Measurements from ENCODE around the gene CD7. TPM values are rescaled to one million over a fixed set of nuclear protein-coding genes. Genes with fewer than 3 reads are reported as not detected.

The CD7 gene
- total RNA-seq, 2 experiments from 2014 or later, result 334 to 355 TPM

DNA sequence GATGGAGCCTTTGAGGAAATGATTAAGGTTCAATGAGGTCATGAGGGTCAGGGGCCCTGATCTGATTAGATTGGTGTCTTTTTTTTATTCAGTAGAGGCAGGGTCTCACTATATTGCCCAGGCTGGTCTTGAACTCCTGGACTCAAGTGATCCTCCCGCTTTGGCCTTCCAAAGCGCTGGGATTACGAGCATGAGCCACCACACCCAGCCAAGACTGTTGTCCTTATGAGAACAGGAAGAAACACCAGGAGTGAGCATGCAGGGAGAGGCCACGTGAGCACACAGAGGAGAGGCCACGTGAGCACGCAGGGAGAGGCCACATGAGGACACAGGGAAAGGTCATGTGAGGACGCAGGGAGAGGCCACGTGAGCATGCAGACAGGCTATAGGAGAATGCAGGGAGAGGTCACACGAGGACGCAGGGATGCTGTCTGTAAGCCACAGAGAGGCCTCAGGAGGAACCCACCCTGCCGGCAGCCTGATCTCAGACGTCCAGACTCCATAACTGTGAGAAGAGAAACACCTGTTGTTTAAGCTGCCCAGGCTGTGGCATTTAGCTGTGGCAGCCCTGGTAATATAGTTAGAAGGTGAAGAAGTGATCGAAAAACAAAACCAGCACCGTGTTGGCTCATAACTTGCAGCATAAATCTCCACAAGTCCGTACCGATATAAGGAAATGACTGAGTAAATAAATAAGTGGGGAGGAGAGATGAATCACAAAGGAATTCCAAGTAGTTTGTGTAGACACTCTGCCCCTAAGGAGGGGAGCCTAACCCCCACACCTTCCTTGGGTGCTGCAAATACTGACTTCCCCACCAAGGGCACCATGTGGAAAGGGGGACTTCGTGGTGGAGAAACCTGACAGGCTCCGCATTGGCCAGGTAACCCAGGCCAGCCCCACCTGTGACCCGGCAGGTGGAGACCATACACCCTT lies 29.3 kb downstream of the CD7 start:
- Mint-ChIP-seq H3K27me3 (ENCODE audit: low read depth) (peaks cover 2% of the 10 kb centered on the region), H3K9me3 (ENCODE audit: insufficient read depth) (no peaks in the 10 kb centered on the region), H3K36me3 (ENCODE audit: low read depth) (peaks cover 2% of the 10 kb centered on the region), H3K4me1 (ENCODE audit: low read depth) (peaks cover 21% of the 10 kb centered on the region), H3K27ac (no peak overlapping the region), H3K4me3 (no peak overlapping the region)
- ChIA-PET CTCF (interaction anchor here (1.2 kb wide), 1 partner anchor 12 kb away, joined by 4 read pairs; no protein-coding TSS in a partner anchor), POLR2A (no interaction called here)
- no peak for DNase-seq
- ATAC-seq, result no peak

DNA sequence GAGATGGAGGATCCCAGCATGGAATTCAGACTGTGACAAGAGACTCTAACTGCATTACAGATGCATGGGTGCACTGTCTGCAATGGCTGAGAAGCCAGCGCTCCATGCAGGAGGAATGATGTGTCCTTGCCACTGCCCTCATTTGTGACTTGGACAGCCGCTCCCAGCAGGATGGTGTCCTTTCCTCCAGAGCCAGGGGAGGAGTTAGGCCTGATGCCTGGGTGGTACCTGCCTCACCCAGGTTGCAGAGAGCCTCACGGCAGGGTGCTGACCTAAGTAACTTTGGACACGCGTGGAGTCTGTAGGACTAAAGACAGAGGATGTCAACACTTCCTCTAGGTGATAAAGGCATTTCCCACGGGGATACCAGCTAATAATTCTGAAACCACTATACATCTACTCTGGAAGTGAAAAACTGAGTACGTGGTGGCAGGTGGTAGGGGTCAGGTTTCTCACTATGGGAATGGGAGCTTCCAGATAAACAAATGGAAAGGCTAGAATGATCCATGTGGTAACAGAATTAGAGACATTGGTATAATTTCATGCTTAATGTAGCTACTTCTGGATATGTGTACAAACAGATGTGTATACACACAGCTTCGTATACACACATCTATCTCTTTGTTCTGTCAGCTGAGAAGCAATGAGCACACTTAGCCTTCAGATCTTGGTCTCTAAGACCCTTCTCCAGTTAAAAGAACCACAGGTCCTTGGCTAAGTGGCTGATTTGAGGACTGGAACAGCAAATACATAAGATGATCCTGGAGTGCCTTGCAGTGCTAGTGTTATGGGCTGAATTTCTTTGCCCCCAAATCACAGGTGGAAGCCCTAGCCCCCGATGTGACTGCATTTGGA lies 30.2 kb downstream of the CD7 start:
- DNase-seq (no peak), ATAC-seq (no peak)
- peaks cover 2% of the 10 kb centered on the region for H3K36me3 Mint-ChIP-seq (ENCODE audit: low read depth)
- no peaks in the 10 kb centered on the region for H3K9me3 Mint-ChIP-seq (ENCODE audit: insufficient read depth)
- H3K27ac Mint-ChIP-seq, result no peak overlapping the region
- ChIA-PET CTCF (interaction anchor here (1.2 kb wide), 1 partner anchor 12 kb away, joined by 4 read pairs; no protein-coding TSS in a partner anchor), POLR2A (no interaction called here)
- peaks cover 27% of the 10 kb centered on the region for H3K4me1 Mint-ChIP-seq (ENCODE audit: low read depth)
- H3K27me3 Mint-ChIP-seq (ENCODE audit: low read depth), result peaks cover 2% of the 10 kb centered on the region
- no peak overlapping the region for H3K4me3 Mint-ChIP-seq

DNA sequence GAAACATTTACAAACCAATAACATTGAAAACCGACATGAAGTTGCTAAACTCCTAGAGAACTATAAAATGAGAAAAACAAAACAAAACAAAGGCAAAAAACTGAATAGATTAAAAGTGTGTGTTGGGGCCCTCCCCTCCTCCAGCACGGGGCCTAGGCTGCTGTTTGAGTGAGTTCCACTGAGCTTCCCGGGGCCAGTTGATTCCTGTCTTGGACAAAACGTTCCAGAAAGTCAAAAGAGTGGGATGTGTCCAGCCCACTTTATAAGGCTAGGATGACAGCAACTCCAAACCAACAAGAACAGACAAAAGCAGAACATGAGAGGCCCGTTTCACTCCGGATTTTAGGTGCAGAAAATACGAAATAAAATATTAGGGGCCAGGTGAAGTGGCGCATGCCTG lies 32.3 kb downstream of the CD7 start:
- Mint-ChIP-seq H3K9me3 (ENCODE audit: insufficient read depth) (no peaks in the 10 kb centered on the region), H3K36me3 (ENCODE audit: low read depth) (no peaks in the 10 kb centered on the region), H3K27me3 (ENCODE audit: low read depth) (peaks cover 2% of the 10 kb centered on the region), H3K4me1 (ENCODE audit: low read depth) (peaks cover 35% of the 10 kb centered on the region), H3K4me3 (no peak overlapping the region), H3K27ac (no peak overlapping the region)
- CTCF ChIA-PET, result no interaction called here
- POLR2A ChIA-PET, result no interaction called here
- ATAC-seq (no peak), DNase-seq (no peak)

DNA sequence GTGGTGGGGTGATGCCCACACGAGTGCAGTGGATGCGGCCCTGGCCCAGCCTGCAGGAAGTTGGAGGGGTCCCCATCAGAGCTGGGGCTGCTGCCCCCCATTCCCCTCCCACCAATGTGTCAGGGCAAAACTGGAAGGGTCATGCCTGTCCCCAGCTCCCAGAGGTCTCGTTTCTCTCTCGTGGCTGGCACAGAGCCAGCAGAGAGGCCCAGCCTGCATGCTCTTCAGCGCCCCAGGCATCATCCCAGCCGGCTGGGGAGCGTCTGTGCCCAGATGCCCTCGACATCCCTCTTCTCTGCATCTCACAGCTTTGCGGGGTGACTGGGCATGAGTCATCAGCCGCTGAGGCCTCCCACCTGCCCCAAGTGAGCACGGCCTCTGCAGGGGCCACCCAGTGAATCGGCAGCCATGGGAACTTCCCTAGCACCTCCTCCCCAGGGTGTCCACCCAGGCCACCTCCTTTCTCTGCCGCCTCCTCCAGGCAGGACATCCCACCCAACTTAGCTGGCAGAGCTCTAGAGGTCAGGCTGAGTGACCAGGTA lies 34.1 kb downstream of the CD7 start:
- H3K27ac Mint-ChIP-seq, result no peak overlapping the region
- no peak for ATAC-seq
- peaks cover 5% of the 10 kb centered on the region for H3K27me3 Mint-ChIP-seq (ENCODE audit: low read depth)
- DNase-seq, result no peak
- no peak overlapping the region for H3K4me3 Mint-ChIP-seq
- ChIA-PET POLR2A (interaction anchor here (0.7 to 2.3 kb wide), 4 partner anchors 9 to 17 kb away, joined by 3 to 14 read pairs (median 6); partner anchors contain the start of gene CSNK1D), CTCF (interaction anchor here (1.0 to 1.6 kb wide), 3 partner anchors 18 to 52 kb away, joined by 3 to 6 read pairs (median 4); no protein-coding TSS in a partner anchor)
- no peaks in the 10 kb centered on the region for H3K9me3 Mint-ChIP-seq (ENCODE audit: insufficient read depth)
- no peaks in the 10 kb centered on the region for H3K36me3 Mint-ChIP-seq (ENCODE audit: low read depth)
- H3K4me1 Mint-ChIP-seq (ENCODE audit: low read depth), result peaks cover 35% of the 10 kb centered on the region

DNA sequence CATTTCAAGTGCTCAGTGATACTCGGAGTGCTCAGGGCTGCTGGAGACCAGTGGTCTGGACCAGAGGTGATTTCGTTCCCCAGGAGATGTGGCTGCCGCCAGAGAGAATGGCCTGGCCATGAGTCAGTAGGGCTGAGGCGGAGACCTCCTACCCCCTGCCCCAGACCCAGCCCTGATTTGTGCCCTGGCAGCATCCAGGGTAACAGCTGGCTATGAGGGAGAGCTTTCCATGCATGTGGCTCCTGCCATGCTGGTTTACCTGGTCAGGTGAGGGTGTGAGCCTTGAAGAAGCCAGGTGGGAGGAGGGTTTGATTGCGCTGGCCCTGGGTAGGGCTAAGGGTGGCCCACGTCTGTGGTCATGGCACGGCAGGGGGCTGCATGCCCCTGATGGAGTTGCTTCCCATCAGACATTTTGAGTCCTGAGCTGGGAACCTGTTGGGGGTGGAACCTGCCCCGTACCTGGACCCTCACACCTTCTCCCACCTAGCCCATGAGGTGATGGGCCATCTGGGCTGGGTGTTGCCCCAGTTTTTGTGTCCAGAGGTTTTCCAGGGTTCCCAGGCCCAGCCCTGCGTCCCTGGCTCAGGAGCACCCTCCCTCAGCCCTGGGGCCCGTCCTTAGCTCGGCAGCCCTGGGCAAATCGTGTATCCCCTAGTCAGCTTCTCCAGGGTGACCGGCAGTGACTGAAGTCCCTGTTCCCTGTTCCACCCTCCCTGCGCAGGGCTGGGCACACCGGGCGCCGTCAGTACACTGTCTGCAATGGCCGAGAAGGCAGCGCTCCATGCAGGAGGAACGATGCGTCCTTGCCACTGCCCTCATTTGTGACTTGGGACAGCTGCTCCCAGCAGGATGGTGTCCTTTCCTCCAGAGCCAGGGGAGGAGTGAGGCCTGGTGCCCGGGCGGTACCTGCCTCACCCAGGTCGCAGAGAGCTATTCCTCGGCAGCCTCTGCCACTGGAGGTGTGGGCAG lies 34.9 kb downstream of the CD7 start:
- H3K27ac Mint-ChIP-seq, result no peak overlapping the region
- H3K9me3 Mint-ChIP-seq (ENCODE audit: insufficient read depth), result no peaks in the 10 kb centered on the region
- ChIA-PET CTCF (interaction anchor here (1.0 to 1.6 kb wide), 3 partner anchors 19 to 53 kb away, joined by 3 to 6 read pairs (median 4); no protein-coding TSS in a partner anchor), POLR2A (interaction anchor here (0.7 to 2.3 kb wide), 5 partner anchors 9 to 23 kb away, joined by 3 to 14 read pairs (median 4); partner anchors contain the start of gene CSNK1D)
- ATAC-seq (no peak), DNase-seq (no peak)
- H3K4me3 Mint-ChIP-seq, result no peak overlapping the region
- H3K27me3 Mint-ChIP-seq (ENCODE audit: low read depth), result peaks cover 5% of the 10 kb centered on the region
- no peaks in the 10 kb centered on the region for H3K36me3 Mint-ChIP-seq (ENCODE audit: low read depth)
- H3K4me1 Mint-ChIP-seq (ENCODE audit: low read depth), result peaks cover 29% of the 10 kb centered on the region

DNA sequence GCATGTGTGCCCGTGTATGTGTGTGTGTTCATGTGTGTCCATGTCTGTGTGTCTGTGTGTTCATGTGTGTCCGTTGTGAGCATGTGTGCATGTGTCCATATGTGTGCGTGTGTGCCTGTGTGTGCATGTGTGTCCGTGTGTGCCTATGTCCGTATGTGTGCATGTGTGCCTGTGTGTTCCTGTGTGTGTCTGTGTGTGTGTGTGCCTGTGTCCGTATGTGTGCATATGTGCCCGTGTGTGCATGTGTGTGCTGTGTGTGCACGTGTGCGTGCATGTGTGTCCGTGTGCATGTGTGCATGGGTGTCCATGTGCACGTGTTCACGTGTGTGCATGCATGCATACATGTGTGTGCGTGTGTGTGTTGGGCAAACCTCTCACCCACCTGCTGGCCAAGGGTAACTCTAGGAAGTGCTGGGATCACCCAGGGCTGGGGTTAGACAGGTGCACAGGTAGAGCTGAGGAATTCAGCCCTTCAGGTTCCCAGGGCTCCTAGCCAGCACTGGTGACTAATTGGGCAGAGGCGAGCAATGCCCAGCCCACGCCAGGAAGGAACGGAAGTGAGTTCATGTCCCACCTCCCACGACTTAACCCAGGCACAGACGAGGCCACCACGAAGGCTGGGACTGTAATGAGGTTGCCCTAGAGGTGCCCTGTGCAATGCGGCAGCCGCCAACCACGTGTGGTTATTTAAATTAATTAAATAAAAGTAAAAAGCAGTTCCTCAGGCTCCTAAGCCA lies 35.7 kb downstream of the CD7 start:
- H3K9me3 Mint-ChIP-seq (ENCODE audit: insufficient read depth), result no peaks in the 10 kb centered on the region
- ATAC-seq (peak; percentile 29), DNase-seq (no peak)
- CTCF ChIA-PET, result interaction anchor here (0.8 to 1.3 kb wide), 3 partner anchors 17 to 39 kb away, joined by 3 to 4 read pairs (median 3); no protein-coding TSS in a partner anchor
- H3K27me3 Mint-ChIP-seq (ENCODE audit: low read depth), result peaks cover 7% of the 10 kb centered on the region
- POLR2A ChIA-PET, result interaction anchor here (0.6 to 2.3 kb wide), 5 partner anchors 10 to 35 kb away, joined by 3 to 14 read pairs (median 4); partner anchors contain the start of gene CD7
- H3K4me3 Mint-ChIP-seq, result no peak overlapping the region
- no peak overlapping the region for H3K27ac Mint-ChIP-seq
- peaks cover 29% of the 10 kb centered on the region for H3K4me1 Mint-ChIP-seq (ENCODE audit: low read depth)
- H3K36me3 Mint-ChIP-seq (ENCODE audit: low read depth), result no peaks in the 10 kb centered on the region

DNA sequence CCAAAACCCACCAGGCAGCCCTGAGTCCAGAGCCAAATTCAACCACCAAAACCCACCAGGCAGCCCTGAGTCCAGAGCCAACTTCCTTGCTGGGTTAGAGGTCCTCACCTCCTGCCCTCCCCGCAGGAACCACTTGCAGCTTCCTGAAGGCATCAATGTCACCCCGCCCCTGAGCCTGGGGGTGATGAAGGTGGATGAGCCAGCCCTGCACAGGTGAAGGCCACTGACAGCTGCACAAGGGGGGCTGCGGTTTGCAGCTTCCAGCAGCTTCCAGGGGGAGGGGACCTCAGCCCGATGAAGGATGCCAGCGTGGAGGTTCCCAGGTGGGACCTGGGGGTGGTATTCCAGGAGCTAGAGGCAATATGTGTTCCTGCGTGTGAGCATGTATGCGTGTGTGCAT lies 36.3 kb downstream of the CD7 start:
- H3K4me3 Mint-ChIP-seq, result no peak overlapping the region
- DNase-seq, result no peak
- no peak overlapping the region for H3K27ac Mint-ChIP-seq
- H3K4me1 Mint-ChIP-seq (ENCODE audit: low read depth), result peaks cover 29% of the 10 kb centered on the region
- peak; percentile 37 for ATAC-seq
- CTCF ChIA-PET, result interaction anchor here (0.8 to 1.3 kb wide), 4 partner anchors 12 to 40 kb away, joined by 3 to 4 read pairs (median 4); no protein-coding TSS in a partner anchor
- no peaks in the 10 kb centered on the region for H3K9me3 Mint-ChIP-seq (ENCODE audit: insufficient read depth)
- no peaks in the 10 kb centered on the region for H3K36me3 Mint-ChIP-seq (ENCODE audit: low read depth)
- H3K27me3 Mint-ChIP-seq (ENCODE audit: low read depth), result peaks cover 7% of the 10 kb centered on the region
- POLR2A ChIA-PET, result interaction anchor here (0.6 to 1.1 kb wide), 4 partner anchors 12 to 36 kb away, joined by 3 to 4 read pairs (median 3); partner anchors contain the start of gene CD7

DNA sequence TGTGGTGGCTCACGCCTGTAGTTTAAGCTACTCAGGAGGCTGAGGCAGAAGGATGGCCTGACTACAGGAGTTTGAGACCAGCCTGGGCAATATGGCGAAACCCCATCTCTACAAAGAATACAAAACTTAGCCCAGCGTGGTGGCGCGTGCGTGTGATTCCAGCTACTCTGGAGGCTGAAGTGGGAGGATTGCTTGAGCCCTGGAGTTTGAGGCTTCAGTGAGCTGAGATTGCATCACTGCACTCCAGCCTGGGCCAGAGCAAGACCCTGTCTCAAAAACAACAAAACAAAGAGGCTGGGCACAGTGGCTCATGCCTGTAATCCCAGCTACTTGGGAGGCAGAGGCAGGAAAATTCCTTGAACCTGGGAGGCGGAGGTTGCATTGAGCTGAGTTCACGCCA lies 36.9 kb downstream of the CD7 start:
- no peak overlapping the region for H3K27ac Mint-ChIP-seq
- CTCF ChIA-PET, result interaction anchor here (0.8 to 1.3 kb wide), 4 partner anchors 12 to 40 kb away, joined by 3 to 4 read pairs (median 4); no protein-coding TSS in a partner anchor
- no peak overlapping the region for H3K4me3 Mint-ChIP-seq
- peaks cover 29% of the 10 kb centered on the region for H3K4me1 Mint-ChIP-seq (ENCODE audit: low read depth)
- POLR2A ChIA-PET, result interaction anchor here (0.6 to 1.1 kb wide), 3 partner anchors 12 to 36 kb away, joined by 3 to 4 read pairs (median 3); partner anchors contain the start of gene CD7
- no peak for DNase-seq
- no peaks in the 10 kb centered on the region for H3K9me3 Mint-ChIP-seq (ENCODE audit: insufficient read depth)
- H3K27me3 Mint-ChIP-seq (ENCODE audit: low read depth), result peaks cover 7% of the 10 kb centered on the region
- ATAC-seq, result no peak
- no peaks in the 10 kb centered on the region for H3K36me3 Mint-ChIP-seq (ENCODE audit: low read depth)

DNA sequence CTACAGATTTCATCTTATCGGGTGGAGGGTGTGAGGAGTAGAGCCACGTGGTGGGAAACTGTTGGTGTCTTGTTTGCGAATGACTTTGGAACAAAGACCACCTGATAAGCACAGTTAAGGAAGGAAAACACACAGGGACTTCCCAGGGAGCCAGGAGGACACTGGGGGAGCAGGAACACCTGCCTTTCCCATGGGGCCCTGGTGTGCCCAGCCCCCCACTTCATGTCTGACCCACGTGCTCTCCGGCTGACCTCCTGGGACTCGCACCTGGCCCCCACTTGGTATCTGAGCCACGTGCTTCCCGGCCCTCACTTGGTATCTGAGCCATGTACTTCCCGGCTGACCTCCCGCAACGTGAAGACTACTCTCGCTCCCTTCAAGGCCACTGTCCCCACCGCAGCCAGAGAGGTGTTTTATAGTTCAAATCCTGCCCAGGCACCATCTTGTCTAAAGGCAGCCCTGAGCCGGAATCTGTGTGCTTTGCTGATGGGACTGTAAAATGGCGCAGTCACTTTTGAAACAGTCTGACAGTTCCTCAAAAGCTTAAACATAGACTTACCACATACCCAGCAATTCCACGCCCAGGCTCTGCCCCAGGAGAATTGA lies 38.5 kb downstream of the CD7 start:
- Mint-ChIP-seq H3K4me3 (no peak overlapping the region), H3K27me3 (ENCODE audit: low read depth) (peaks cover 7% of the 10 kb centered on the region), H3K36me3 (ENCODE audit: low read depth) (no peaks in the 10 kb centered on the region), H3K27ac (no peak overlapping the region), H3K9me3 (ENCODE audit: insufficient read depth) (no peaks in the 10 kb centered on the region), H3K4me1 (ENCODE audit: low read depth) (peaks cover 28% of the 10 kb centered on the region)
- ATAC-seq (no peak), DNase-seq (no peak)
- ChIA-PET POLR2A (no interaction called here), CTCF (no interaction called here)

DNA sequence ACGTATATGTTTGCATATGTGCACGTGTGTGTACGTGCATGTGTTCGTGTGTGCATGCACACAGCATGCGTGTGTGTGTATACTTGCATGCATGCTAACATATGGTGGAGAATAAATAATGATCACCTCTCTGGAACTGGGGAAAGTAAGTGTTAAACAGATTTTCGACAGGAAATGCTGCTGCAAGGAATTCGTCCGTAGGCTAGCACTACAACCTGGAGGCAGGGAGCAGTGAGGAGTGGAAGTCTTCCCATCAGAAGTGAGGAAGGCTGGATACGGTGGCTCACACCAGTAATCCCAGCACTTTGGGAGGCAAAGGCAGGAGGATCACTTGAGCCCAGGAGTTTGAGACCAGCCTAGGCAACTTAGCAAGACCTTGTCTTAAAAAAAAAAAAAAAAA lies 39.1 kb downstream of the CD7 start:
- Mint-ChIP-seq H3K9me3 (ENCODE audit: insufficient read depth) (no peaks in the 10 kb centered on the region), H3K4me1 (ENCODE audit: low read depth) (peaks cover 23% of the 10 kb centered on the region), H3K27me3 (ENCODE audit: low read depth) (peaks cover 5% of the 10 kb centered on the region), H3K27ac (no peak overlapping the region), H3K36me3 (ENCODE audit: low read depth) (peaks cover 2% of the 10 kb centered on the region), H3K4me3 (no peak overlapping the region)
- ATAC-seq (no peak), DNase-seq (no peak)
- ChIA-PET CTCF (no interaction called here), POLR2A (no interaction called here)
